GM10847 (cell line): ENCODE measurements around the gene SEPTIN1.

Source experiments
- POLR2A ChIP-seq: IDR thresholded peaks from 2 replicates; pipeline ENCODE4 v1.6.1; 2011; ENCODE audit not compliant: insufficient read length; ENCODE audit errors: extremely low read depth

SEPTIN1 gene

GRCh38 chr16:30348929-30349328 lies 33.4 kb downstream of the SEPTIN1 start:
- no peak for TF ChIP-seq POLR2A

- TF ChIP-seq POLR2A = no peak
Measured at GRCh38 chr16:30348113-30348512, 34.2 kb downstream of the SEPTIN1 start.

- no peak for TF ChIP-seq POLR2A
Measured at GRCh38 chr16:30346286-30346685, 36.1 kb downstream of the SEPTIN1 start.

- no peak for TF ChIP-seq POLR2A
Measured at GRCh38 chr16:30342751-30343490, 39.4 kb downstream of the SEPTIN1 start.

- no peak for TF ChIP-seq POLR2A
Measured at GRCh38 chr16:30340621-30341020, 41.7 kb downstream of the SEPTIN1 start.

GRCh38 chr16:30335598-30336474 lies 46.5 kb downstream of the SEPTIN1 start:
- TF ChIP-seq POLR2A = no peak

- TF ChIP-seq POLR2A = peak; percentile 48
Measured at GRCh38 chr16:30335028-30335597, 47.2 kb downstream of the SEPTIN1 start.

GRCh38 chr16:30334473-30334989 lies 47.8 kb downstream of the SEPTIN1 start:
- peak; percentile 12 for TF ChIP-seq POLR2A
